ENCODE data around the gene PKNOX1. TPM values are rescaled to one million over a fixed set of nuclear protein-coding genes. Genes with fewer than 3 reads are reported as not detected.

Gene PKNOX1
- total RNA-seq, 1 experiment from 2014 or later = 41.6 TPM

DNA sequence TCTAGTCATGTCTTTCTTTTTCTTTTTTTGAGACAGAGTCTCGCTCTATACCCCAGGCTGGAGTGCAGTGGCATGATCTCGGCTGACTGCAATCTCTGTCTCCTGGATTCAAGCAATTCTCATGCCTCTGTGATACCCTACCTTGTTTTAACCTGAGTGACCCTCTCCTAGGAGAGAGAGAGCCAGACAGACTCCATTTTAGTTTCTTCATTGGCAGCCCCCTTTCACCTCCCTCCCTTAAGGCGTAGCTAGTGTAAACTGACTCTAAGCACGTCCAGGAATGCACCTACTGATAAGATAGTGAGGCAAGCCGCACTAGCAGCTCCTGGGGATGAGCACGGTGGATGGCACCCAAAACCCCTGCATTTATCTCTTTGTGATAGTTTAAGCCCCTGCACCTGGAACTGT lies 5.2 kb upstream of the PKNOX1 start:
- no peak overlapping the region for H3K4me3 ChIP-seq
- no peaks in the 10 kb centered on the region for H3K27me3 ChIP-seq
- no peaks in the 10 kb centered on the region for H3K36me3 ChIP-seq
- H3K9me3 ChIP-seq (replicated peaks) = no peaks in the 10 kb centered on the region
- no peak for DNase-seq
- no peak overlapping the region for H3K27ac ChIP-seq
- no peaks in the 10 kb centered on the region; the same call in 1 of the 2 replicates for H3K4me1 ChIP-seq

GRCh38 chr21:42970946-42971653 lies 3.3 kb upstream of the PKNOX1 start:
- Histone ChIP-seq H3K27me3 (no peaks in the 10 kb centered on the region), H3K27ac (no peak overlapping the region), H3K9me3 (replicated peaks) (no peaks in the 10 kb centered on the region), H3K4me3 (no peak overlapping the region), H3K4me1 (no peaks in the 10 kb centered on the region; the same call in 1 of the 2 replicates), H3K36me3 (no peaks in the 10 kb centered on the region)
- no peak for DNase-seq

DNA sequence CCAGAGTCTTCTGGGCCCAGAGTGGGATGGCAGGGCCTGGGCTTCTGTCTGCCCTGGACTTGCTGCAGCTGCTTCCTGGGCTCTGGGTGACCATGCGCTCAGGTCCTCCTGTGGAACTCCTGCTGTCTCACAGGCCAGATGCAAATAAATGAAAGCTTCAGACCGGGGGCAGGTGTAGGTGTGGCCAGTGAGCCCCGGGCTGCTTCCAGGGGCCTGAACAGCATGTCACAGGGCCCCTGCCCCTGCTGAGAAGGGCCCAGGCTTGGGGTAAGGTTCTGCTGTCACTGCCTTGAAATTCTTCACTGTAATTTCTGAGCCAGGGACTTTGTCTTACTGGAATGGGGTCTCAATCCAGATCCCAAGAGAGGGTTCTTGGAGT lies 2.5 kb upstream of the PKNOX1 start:
- Histone ChIP-seq H3K4me1 (no peaks in the 10 kb centered on the region; the same call in 1 of the 2 replicates), H3K27ac (no peak overlapping the region), H3K27me3 (no peaks in the 10 kb centered on the region), H3K36me3 (no peaks in the 10 kb centered on the region), H3K9me3 (replicated peaks) (no peaks in the 10 kb centered on the region), H3K4me3 (no peak overlapping the region)
- DNase-seq = no peak

GRCh38 chr21:42973309-42973990 lies 912 bp upstream of the PKNOX1 start:
- no peaks in the 10 kb centered on the region for H3K9me3 ChIP-seq (replicated peaks)
- DNase-seq = no peak
- no peaks in the 10 kb centered on the region; the same call in 1 of the 2 replicates for H3K4me1 ChIP-seq
- peak overlapping the region; percentile 88 for H3K4me3 ChIP-seq
- peak overlapping the region; percentile 59 for H3K27ac ChIP-seq
- no peaks in the 10 kb centered on the region for H3K36me3 ChIP-seq
- H3K27me3 ChIP-seq = no peaks in the 10 kb centered on the region

DNA sequence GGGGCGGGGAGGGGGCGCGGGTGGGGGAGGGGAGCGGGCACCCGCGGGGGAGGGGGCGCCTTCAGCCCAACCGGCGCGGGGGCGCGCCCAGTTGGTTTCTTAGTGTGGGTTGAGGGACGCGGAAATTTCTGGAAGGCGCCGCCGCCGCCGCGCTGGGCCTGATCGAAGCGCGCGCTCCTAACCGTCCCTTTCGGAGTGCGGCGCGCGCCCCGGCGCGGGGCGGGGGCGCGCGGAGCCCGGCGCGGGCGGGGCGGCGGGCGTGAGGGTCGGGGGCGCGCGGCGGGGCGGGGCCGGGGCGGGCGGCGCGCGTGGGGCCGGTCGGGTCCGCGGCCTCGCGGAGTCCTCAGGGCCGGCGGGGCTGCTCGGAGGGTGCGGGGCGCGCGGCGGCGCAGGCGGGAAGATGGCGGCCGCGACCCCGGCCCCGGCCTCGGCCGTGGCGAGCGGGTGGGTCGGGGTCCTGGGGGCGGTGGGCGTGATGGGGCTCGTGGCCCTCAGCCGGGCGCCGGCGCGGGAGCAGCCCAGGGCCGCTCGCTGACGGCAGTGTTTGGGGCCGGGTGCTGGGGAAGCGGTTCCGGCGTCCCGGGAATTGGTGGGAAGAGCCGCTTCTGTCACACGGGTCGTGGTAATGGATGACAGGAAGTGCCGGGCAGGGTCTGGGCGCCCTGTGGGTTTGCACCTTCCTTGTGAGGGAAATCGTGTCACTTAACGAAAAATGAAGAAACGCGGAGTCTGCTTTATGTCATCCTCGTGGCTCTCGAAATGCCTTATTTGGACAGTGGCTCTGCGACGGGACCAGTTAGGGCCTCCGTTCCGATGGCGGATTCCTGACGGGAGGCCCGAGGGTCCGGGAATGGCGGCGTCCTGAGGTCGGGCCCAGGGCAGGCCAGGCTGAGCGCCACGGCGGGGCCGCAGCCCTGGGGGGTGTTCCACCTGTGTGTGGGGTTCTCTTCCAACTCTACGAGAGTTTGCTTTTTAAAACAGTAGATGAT lies 764 bp downstream of the PKNOX1 start:
- Histone ChIP-seq H3K36me3 (peaks cover 3% of the 10 kb centered on the region; the same call in 1 of the 2 replicates), H3K27me3 (no peaks in the 10 kb centered on the region), H3K4me1 (no peaks in the 10 kb centered on the region; the same call in 1 of the 2 replicates), H3K9me3 (replicated peaks) (no peaks in the 10 kb centered on the region), H3K4me3 (peak overlapping the region; percentile 88), H3K27ac (peak overlapping the region; percentile 69)
- peak; percentile 63 to 64 for DNase-seq

- no peak for DNase-seq
- Histone ChIP-seq H3K27ac (peak overlapping the region; percentile 69), H3K27me3 (no peaks in the 10 kb centered on the region), H3K9me3 (replicated peaks) (no peaks in the 10 kb centered on the region), H3K4me1 (no peaks in the 10 kb centered on the region; the same call in 1 of the 2 replicates), H3K4me3 (peak overlapping the region; percentile 88), H3K36me3 (peaks cover 3% of the 10 kb centered on the region; the same call in 1 of the 2 replicates)
These were observed 1.7 kb downstream of the PKNOX1 start for GRCh38 chr21:42975886-42976608.

DNA sequence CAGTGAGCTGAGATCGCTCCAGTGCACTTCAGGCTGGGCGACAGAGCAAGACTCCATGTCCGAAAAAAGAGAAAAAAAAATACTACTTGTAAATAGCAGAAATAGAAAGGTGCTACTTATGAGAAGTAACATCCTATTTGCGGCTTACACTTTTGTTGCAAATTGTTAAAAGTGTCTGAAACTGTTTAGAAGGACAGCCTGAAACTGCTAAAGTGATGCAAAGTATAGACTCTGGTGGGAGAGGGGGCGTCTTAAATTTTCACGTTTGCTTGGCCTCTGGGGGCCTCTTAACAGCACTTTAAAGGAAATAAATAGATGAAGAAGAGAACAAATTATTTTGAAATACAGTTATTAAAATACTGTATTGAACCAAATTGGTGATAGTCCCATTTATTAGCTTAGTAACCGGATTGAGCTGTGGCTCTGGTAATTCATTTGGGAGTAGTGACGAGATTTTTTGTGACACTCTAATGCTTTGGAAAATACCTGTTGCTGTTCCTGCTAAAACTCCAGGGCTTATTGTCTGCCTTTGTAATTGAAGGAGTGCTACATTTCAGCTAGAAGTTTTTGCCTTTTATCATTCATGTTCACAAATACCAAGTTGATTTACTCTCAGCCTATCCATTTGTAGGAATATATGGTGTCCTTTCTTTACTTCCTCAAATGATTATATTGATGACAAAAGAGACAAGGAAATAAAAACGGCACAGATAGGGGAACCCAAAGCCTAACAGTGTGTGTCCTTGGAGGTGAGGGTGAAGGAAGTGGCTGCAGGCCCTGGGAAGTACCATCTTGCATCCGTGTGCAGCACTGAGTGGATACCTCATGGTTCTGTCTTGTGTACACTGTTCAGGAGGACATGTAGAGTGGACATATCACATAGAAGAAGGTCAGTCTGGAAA lies 6.2 kb downstream of the PKNOX1 start:
- Histone ChIP-seq H3K27ac (no peak overlapping the region), H3K4me3 (no peak overlapping the region), H3K27me3 (no peaks in the 10 kb centered on the region), H3K4me1 (peaks cover 17% of the 10 kb centered on the region), H3K9me3 (replicated peaks) (no peaks in the 10 kb centered on the region), H3K36me3 (peaks cover 3% of the 10 kb centered on the region; the same call in 1 of the 2 replicates)
- no peak for DNase-seq

DNA sequence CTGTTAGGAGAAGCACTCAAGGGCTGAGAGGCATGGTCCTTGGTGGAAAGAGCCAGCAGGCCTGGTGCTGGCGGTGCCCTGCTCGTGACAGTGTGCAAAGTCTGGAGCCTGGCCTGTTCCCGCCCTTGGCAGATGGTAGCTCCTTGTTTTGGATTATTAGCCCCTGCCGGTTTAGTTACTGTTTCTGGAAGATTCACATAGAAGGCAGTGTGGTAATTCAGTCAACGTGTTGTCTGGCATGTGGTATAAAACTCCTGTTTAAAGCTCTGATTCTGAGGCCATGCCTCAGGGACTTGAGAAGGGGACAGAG lies 6.8 kb downstream of the PKNOX1 start:
- Histone ChIP-seq H3K27me3 (no peaks in the 10 kb centered on the region), H3K4me1 (peaks cover 22% of the 10 kb centered on the region), H3K36me3 (peaks cover 3% of the 10 kb centered on the region; the same call in 1 of the 2 replicates), H3K4me3 (no peak overlapping the region), H3K9me3 (replicated peaks) (no peaks in the 10 kb centered on the region), H3K27ac (no peak overlapping the region)
- no peak for DNase-seq

DNA sequence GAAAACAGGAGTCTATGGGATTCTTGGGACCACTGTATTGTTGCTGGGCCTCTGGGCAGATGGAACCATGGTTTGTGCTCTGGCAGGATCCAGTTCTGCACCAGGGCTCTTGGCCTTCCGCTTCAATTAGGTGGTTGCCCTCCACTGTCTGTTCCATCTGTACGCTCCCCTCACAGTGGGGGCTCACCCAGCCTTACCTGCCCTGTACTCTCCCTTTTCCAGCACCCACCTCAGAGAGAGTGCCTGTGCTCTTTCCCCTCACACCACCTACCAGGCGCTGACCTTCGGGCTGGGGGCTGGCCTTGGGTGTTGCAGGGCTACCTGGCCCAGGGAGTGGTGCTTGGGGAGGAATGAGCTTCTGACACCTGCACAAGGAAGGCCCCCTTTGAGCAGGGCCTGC lies 7.5 kb downstream of the PKNOX1 start:
- no peak overlapping the region for H3K27ac ChIP-seq
- H3K27me3 ChIP-seq = no peaks in the 10 kb centered on the region
- no peak overlapping the region for H3K4me3 ChIP-seq
- peaks cover 3% of the 10 kb centered on the region; the same call in 1 of the 2 replicates for H3K36me3 ChIP-seq
- peaks cover 29% of the 10 kb centered on the region for H3K4me1 ChIP-seq
- no peak for DNase-seq
- H3K9me3 ChIP-seq (replicated peaks) = no peaks in the 10 kb centered on the region

DNA sequence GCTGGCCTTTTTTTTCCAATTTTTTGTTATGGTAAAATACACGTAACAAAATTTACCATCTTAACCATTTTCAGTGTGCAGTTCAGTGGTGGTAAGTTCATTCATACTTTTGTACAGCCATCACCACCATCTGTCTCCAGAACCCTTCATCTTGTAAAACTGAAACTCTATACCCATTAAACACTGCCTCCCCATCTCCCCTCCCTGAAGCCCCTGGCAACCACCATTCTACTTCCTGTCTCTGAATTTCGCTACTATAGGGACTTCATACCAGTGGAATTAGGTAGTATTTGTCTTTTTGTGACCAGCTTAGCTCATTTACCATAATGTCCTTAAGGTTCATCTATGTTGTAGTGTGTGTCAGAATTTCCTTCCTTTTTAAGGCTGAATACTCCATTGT lies 8.7 kb downstream of the PKNOX1 start:
- DNase-seq = peak; percentile 47 to 66
- H3K27ac ChIP-seq = peak overlapping the region; percentile 1; the same call in 1 of the 2 replicates
- no peaks in the 10 kb centered on the region for H3K27me3 ChIP-seq
- H3K4me1 ChIP-seq = peaks cover 31% of the 10 kb centered on the region
- peaks cover 3% of the 10 kb centered on the region; the same call in 1 of the 2 replicates for H3K36me3 ChIP-seq
- H3K9me3 ChIP-seq (replicated peaks) = no peaks in the 10 kb centered on the region
- H3K4me3 ChIP-seq = no peak overlapping the region

GRCh38 chr21:42983869-42984268 lies 9.5 kb downstream of the PKNOX1 start:
- no peak overlapping the region for H3K27ac ChIP-seq
- no peak overlapping the region for H3K4me3 ChIP-seq
- peaks cover 31% of the 10 kb centered on the region for H3K4me1 ChIP-seq
- H3K27me3 ChIP-seq = no peaks in the 10 kb centered on the region
- no peak for DNase-seq
- no peaks in the 10 kb centered on the region for H3K9me3 ChIP-seq (replicated peaks)
- H3K36me3 ChIP-seq = peaks cover 3% of the 10 kb centered on the region; the same call in 1 of the 2 replicates

DNA sequence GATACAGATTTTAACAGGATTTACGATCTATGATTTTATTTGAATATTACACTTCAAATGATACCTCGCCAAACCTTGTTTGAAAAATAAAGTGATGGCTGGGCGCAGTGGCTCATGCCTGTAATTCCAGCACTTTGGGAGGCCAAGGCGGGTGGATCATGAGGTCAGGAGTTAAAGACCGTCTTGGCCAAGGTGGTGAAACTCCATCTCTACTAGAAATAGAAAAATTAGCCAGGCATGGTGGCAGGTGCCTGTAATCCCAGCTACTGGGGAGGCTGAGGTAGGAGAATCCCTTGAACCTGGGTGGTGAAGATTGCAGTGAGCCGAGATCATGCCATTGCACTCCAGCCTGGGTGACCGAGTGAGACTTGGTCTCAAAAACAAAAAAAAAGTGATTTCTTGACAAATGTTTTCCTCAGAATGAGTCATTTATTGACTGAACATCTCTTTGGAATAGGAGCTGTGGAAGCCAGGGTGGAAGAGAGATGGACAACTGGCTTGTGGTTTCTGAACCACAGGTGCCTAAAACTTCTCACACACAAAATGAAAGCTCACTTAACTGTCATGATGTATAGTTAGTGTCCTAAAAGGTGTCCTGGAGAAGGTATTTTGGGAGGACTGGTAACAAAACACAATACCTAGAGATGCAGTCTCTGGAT lies 11.9 kb downstream of the PKNOX1 start:
- H3K27me3 ChIP-seq = no peaks in the 10 kb centered on the region
- H3K9me3 ChIP-seq (replicated peaks) = no peaks in the 10 kb centered on the region
- DNase-seq = peak; percentile 27 to 54
- no peak overlapping the region for H3K4me3 ChIP-seq
- H3K36me3 ChIP-seq = no peaks in the 10 kb centered on the region
- peak overlapping the region; percentile 4 for H3K27ac ChIP-seq
- peaks cover 33% of the 10 kb centered on the region for H3K4me1 ChIP-seq

Measured in SJCRH30 (cell line).